ENCODE results near the gene TXNDC8.
"Not testable (repeated sequence)": the region's sequence is repeated elsewhere in the genome, so short reads cannot be mapped to it uniquely, and the experiment has no call there.

Gene TXNDC8

DNA sequence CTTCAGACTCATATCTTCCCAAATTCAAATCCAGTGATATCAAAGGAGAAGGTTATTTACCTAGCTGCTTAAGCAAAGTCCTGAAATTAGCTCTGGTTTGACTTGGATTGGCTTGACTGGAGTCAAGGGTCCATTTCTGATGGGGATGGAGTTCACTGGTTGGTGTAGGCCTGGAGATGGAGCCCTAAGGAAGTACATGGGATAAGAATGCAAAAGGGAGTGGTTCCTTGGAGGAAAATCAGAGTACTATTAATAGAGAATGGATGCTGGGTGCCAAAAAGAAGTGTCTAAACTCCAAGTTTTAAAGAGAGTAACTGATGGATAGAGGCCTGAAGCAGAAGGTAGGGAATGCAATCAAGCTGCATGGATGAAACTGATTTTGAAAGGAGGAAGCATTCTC, 13.8 kb downstream of the TXNDC8 start:
- DNase-seq: no peak

- DNase-seq: no peak
These were observed 16.8 kb downstream of the TXNDC8 start for GRCh38 chr9:110320651-110321445.

DNA sequence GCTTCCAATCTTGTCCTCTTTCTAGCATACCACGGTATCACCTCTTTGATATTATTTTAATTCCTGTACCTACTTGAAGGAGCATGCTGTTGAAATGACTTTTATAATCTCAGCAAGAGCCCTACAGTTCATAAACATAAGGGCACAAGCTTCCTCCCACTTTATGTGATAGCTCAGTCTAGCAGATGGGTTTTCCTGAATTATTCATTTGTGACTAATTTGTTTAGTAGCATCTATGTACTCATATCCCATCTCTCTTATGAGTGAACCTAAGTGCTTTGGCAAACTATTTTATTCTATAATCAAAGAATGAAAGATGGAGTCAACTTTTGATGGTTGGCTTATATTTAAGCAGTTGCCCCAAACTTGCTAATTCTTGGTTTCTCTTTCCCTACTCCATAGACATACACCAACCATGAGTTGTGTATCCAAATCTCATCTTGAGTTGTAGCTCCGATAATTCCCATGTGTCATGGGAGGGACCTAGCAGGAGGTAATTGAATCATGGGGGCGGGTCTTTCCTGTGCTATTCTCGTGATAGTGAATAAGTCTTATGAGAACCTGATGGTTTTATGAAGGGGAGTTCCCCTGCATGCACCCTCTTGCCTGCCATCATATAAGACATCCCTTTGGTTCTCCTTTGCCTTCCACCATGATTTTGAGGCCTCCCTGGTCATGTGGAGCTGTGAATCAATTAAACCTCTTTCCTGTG, 17.7 kb downstream of the TXNDC8 start:
- DNase-seq: no peak

- DNase-seq: no peak
These were observed 19.8 kb downstream of the TXNDC8 start for GRCh38 chr9:110317911-110318310.

DNA sequence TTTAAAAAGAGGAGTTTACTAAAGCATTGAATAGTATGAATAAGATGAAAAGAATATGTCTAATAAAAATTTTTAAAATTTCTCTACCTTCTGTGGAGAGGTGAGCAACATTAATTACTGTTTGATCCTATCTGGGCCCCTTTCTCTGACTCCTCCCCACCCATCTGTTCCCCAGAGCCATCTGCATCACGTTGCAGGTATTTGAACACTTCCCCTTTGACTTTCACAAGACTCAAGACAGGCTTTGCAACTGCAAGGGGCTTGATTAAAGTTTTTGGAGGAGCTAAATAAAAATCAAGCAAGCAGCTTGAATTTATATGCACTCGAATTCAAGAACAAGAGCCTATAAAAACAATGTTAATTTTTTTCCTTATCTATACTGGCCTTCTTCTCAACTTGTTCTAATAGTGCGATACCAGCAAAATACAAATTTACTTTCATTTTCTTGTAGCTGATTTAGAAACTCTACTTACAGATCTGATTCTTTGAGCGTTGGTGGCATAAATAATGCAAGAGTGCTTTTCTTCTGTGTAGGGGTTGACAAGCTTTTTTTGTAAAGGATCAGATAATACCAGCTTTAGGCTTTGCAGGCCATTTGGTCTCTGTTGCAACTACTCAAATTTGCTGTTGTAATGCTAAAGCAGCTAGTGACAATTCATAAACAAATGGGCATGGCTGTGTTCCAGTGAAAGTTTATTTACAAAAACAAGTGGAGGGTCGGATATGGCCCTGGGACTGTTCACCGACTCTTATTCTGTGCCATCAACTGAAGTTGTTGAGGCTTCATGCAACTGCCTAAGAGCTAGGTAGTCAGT, 21.2 kb downstream of the TXNDC8 start:
- no peak for DNase-seq

DNA sequence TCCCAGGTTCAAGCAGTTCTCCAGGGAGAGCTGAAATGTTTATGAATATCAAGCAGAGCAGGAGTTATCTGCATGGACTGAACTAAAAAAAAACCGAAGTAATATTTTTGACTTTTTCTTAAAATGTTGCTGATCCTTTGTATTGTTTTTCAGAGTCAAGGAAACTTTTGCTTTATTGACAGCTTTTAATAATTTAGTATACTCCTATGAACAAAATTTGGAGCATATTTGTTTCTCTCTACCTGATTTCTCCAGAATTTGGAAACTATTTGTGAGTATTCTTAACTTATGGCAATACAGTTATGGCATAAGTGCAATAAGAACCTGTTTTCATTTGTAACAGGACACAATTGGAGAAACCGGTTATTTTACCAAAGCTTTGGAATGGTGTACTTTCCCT, 25.7 kb downstream of the TXNDC8 start:
- DNase-seq: not testable (repeated sequence)

- no peak for DNase-seq
These were observed 28.0 kb downstream of the TXNDC8 start for GRCh38 chr9:110309681-110310080.

- no peak for DNase-seq
These were observed 29.0 kb downstream of the TXNDC8 start for GRCh38 chr9:110308633-110309038.

- no peak for DNase-seq
These were observed 30.5 kb downstream of the TXNDC8 start for GRCh38 chr9:110307191-110307590.

- no peak for DNase-seq
These were observed 34.5 kb downstream of the TXNDC8 start for GRCh38 chr9:110303133-110303532.

DNA sequence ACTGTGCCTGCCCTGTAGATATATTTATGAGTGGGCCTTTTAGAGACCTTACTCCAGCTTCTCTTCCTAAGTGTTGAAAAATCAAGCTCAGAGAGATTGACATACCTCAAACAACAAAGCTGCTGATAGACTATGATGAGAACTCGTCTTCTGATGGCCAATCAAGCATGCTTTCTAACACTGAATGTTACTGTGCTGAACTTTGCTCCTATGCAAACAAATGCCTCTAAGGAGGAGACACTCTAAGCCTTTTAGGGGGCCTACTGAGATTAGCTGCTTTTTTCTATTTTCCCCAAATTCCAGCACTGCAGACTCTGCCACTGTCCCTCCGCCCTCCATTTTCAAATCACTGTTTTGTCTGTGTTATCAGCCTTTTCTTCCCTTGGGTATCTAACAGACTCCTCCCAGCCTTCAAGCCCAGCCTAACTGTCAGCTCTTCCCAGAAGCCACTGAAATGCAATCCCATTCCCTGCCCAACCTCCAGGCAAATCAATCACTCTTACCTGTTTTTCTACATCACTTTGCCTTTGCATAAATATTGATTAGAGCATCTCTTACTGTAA, 39.5 kb downstream of the TXNDC8 start:
- DNase-seq: no peak

DNA sequence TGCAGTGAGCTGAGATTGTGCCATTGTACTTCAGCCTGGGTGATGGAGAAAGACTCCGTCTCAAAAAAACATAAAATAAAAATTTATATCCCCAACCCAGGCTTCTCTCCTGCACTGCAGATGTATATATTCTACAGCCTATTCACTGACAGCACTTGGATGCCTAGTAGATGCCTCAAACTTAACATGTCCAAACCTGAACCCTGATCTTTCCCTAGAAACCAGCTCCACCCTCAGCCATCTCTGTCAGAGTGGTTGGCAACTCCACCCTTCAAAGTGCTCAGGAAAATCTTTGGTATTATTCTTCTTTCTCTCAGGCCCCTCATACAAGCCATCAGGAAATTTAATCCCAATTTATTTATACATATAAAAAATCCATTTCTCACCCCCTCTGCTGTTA, 44.4 kb downstream of the TXNDC8 start:
- no peak for DNase-seq

DNA sequence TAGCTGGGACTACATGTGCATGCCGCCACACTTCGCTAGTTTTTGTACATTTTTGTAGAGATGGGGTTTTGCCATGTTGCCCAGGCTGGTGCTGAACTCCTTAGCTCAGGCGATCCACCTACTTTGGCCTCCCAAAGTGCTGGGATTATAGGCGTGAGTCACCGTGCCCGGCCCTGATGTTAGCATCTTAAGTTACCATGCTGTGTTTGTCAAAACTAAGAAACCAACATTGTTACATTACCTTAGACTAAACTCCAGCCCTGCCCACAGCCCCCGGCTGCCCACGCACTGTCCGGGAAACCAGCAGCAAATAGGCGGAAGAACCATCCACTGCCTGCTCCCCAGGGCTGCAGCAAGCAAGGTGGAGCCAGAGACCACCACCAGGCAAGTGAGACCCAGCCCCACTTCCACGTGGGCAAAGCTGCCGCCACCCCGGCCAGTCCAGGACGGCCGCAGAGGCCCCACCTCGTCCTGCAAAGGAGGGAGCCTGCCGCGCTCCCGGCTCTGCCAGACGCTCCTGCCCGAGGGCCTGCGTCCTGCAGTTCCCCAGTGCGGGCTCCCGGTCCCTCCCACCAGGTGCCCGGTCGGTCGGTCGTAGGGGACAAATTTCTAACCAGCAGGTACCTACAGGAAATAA, 45.6 kb downstream of the TXNDC8 start:
- DNase-seq: no peak

DNA sequence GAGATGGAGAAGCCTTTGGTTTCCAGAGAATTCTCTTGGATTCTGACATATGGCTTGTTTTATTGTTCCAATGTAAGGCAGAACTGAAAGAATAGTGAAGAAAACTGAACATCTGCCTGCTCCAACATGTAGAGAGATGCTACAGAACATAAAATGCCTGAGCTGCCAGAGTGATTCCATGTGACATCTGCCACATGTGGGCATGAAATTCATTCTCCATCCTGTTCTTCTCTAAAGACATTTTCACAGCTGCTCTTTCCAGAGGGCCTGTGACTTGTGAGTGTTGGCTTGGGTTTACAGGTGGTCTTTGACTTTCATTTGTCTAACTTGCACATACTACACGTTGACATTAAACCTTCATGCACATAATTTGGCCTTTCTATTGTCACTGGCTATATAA, 47.7 kb downstream of the TXNDC8 start:
- no peak for DNase-seq

DNA sequence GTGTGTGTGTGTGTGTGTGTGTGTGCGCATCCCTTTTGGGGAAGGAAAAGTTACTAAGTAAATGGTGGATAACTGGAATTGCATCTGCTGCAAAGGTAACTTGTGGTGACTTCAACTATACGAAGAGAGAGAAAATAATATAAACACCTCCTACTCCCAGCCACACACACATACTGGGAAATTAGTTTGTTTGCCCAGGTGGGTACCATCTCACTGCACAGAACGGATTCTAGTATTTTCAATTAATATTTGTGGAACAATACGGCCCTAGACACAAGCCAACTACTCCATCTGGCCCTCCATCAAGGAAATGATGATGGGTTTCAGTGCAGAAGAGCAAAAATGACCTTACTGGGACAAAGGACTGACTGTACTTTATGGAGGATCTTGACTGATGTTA, 49.2 kb downstream of the TXNDC8 start:
- no peak for DNase-seq

DNA sequence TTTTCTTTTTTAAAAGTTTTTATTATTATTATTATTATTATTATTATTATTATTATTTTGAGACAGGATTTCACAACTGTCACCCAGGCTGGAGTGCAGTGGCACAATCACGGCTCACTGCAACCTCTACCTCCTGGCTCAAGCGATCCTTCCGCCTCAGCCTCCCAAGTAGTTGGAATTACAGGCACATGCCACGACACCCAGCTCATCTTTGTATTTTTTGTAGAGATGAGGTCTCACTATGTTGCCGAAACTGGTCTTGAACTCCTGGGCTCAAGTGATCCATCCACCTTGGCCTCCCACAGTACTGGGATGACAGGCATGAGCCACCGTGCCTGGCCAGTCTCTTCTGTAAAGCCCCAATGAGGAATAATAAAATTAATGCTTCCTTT, 50.4 kb downstream of the TXNDC8 start:
- no peak for DNase-seq

DNA sequence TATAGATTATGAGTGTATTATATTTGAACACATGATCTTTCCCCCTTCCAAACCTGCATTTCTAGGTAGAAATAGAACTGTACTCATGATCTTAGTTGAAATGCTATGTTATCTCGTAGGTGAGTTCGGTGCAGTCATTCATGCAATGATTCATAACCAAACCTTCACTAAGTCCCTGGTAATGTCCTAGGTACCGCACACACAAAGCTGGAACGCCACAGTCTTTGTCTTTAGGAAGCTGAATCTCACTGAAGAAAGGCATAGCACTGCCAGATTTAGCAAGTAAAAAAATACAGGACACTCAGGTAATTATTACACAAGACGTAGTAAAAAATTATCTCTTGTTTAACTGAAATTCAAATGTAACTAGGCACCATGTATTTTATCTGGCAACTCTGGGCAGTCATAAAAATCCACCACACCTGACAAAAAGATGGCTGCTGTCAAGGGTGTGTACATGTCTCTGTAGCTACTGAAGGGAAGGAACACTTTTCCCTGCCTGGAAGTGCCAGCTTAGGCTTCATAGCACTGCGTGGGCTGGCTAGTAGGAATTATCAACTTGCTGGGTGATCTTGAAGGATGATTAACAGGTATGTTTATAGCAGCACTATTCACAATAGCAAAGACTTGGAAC, 53.3 kb downstream of the TXNDC8 start:
- no peak for DNase-seq

GRCh38 chr9:110283751-110284150, 53.9 kb downstream of the TXNDC8 start:
- DNase-seq: no peak

- DNase-seq: no peak
These were observed 55.0 kb downstream of the TXNDC8 start for GRCh38 chr9:110282739-110283081.

- DNase-seq: no peak
These were observed 55.5 kb downstream of the TXNDC8 start for GRCh38 chr9:110282018-110282738.

DNA sequence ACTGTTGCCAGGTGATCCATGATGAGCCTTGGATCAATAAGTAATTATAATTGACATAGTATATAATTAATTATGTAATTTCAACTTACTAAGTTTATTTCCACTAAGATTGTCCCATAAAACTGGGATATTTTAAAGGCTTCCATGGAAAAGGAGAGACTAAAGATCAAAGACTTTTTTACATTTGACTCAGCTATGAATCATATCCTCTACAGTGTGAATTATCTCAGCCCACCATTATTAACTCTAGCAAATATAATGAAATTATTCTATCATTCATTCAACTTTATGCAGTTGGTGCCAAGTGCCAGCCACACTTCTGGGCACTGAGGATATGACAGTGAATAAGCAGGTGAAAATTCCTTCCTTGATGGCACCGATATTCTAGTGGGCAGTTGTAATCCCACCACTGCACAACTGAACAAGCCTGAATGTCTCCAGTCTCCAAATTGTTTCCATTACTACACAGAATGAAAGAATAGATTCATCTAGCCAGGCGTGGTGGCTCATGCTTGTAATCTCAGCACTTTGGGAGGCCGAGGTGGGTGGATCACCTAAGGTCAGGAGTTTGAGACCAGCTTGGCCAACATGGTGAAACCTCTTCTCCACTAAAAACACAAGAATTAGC, 59.5 kb downstream of the TXNDC8 start:
- no peak for DNase-seq

Measured in NCI-H1048 (cell line).